Measurements from ENCODE around the gene CCL4. TPM values are rescaled to one million over a fixed set of nuclear protein-coding genes. Genes with fewer than 3 reads are reported as not detected.

The CCL4 gene
- total RNA-seq, 2 donors from 2014 or later, result 5.8 to 16.5 TPM

DNA sequence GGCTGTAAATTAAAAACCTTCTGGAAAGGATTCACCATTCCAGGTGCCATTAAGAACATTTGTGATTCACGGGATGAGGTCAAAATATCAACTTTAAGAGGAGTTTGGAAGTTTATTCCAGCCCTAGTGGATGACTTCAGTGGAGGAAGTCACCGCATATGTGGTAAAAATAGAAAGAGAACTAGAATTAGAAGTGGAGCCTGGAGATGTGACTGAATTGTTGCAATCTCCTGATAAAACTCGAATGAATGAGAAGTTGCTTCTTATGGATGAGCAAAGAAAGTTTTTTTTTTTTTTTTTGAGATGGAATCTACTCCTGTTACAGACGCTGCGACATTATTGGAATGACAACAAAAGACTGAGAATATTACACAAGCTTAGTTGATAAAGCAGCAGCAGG is 26.7 kb downstream of the CCL4 start:
- no peak overlapping the region for H3K27ac ChIP-seq
- DNase-seq (ENCODE audit: low spot score) (no peak), ATAC-seq (ENCODE audit: insufficient number of reproducible peaks, low FRiP score, low read depth) (no peak)
- no peak overlapping the region for H3K4me3 ChIP-seq
- peaks cover 4% of the 10 kb centered on the region for H3K9me3 ChIP-seq
- H3K36me3 ChIP-seq, result no peaks in the 10 kb centered on the region
- H3K27me3 ChIP-seq (replicated peaks; ENCODE audit: insufficient read depth), result no peaks in the 10 kb centered on the region
- TF ChIP-seq, protein P1, sequence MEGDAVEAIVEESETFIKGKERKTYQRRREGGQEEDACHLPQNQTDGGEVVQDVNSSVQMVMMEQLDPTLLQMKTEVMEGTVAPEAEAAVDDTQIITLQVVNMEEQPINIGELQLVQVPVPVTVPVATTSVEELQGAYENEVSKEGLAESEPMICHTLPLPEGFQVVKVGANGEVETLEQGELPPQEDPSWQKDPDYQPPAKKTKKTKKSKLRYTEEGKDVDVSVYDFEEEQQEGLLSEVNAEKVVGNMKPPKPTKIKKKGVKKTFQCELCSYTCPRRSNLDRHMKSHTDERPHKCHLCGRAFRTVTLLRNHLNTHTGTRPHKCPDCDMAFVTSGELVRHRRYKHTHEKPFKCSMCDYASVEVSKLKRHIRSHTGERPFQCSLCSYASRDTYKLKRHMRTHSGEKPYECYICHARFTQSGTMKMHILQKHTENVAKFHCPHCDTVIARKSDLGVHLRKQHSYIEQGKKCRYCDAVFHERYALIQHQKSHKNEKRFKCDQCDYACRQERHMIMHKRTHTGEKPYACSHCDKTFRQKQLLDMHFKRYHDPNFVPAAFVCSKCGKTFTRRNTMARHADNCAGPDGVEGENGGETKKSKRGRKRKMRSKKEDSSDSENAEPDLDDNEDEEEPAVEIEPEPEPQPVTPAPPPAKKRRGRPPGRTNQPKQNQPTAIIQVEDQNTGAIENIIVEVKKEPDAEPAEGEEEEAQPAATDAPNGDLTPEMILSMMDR (IDR thresholded peaks at IDR 0.05), result no peak
- H3K4me1 ChIP-seq (ENCODE audit: control insufficient read depth in 1 of 2, low read depth in 2 of 2), result no peaks in the 10 kb centered on the region

DNA sequence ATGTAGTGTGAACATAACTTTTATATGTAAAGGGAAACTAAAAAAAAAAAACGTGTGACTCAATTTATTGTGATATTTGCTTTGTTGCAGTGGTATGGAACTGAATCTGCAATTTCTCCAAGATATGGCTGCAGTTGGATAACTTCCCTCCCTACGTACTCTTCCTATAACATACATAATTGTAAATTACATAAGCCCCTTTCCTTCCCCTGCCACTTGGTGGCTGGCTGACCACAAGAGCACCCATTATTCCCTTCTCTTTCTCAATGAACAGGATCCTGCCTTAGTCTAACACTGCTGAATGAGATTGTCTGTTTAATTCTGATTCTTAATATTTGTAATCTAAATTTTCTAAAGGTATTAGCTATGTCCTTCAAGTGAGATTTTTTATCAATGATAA is 27.8 kb downstream of the CCL4 start:
- Histone ChIP-seq H3K27me3 (replicated peaks; ENCODE audit: insufficient read depth) (no peaks in the 10 kb centered on the region), H3K4me3 (no peak overlapping the region), H3K36me3 (no peaks in the 10 kb centered on the region), H3K4me1 (ENCODE audit: control insufficient read depth in 1 of 2, low read depth in 2 of 2) (no peaks in the 10 kb centered on the region), H3K9me3 (no peaks in the 10 kb centered on the region), H3K27ac (no peak overlapping the region)
- DNase-seq (ENCODE audit: low spot score) (no peak), ATAC-seq (ENCODE audit: insufficient number of reproducible peaks, low FRiP score, low read depth) (no peak)
- TF ChIP-seq, protein P1 (IDR thresholded peaks at IDR 0.05), result no peak

DNA sequence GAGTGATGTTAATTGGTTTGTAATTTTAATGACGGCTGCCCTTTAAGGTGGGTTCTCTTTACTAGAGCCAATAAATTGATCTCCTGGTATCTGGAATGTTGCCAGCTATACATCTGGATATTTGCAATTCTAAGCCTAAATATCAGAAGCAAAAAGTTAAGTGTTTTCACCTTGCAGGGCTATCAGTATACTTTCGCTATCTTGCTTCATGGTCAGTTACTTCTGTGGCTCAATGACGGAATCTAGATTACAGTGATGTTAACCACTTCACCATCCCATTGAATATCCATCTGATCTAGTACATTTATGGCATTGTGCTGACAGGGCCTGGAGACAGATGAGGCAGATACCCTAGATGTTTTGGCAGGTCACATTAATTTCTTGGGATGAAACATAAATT is 28.3 kb downstream of the CCL4 start:
- DNase-seq (ENCODE audit: low spot score) (no peak), ATAC-seq (ENCODE audit: insufficient number of reproducible peaks, low FRiP score, low read depth) (no peak)
- Histone ChIP-seq H3K9me3 (no peaks in the 10 kb centered on the region), H3K27me3 (replicated peaks; ENCODE audit: insufficient read depth) (no peaks in the 10 kb centered on the region), H3K4me1 (ENCODE audit: control insufficient read depth in 1 of 2, low read depth in 2 of 2) (no peaks in the 10 kb centered on the region), H3K27ac (no peak overlapping the region), H3K4me3 (no peak overlapping the region), H3K36me3 (no peaks in the 10 kb centered on the region)
- TF ChIP-seq, protein P1 (IDR thresholded peaks at IDR 0.05), result no peak

DNA sequence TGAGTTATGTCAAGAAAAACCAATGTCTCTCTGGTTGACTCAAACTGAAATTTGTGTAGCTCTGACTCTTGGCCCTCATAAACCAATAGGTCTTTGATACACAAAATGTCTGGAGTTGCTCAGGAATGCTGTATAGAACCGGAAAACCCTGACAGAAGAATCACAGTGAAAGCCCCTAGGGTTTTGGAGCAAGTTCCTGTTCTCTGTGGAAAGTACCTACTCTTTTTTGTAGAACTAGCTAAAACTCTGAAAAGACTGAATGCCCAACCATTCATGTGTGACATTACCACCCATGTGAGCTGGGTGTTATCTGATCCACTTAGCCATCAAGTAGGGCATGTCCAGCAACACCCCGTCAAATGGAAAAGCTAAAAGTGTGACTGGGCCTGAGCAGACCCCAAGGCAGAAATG is 28.8 kb downstream of the CCL4 start:
- Histone ChIP-seq H3K36me3 (no peaks in the 10 kb centered on the region), H3K27ac (no peak overlapping the region), H3K9me3 (no peaks in the 10 kb centered on the region), H3K27me3 (replicated peaks; ENCODE audit: insufficient read depth) (no peaks in the 10 kb centered on the region), H3K4me1 (ENCODE audit: control insufficient read depth in 1 of 2, low read depth in 2 of 2) (no peaks in the 10 kb centered on the region), H3K4me3 (no peak overlapping the region)
- DNase-seq (ENCODE audit: low spot score) (no peak), ATAC-seq (ENCODE audit: insufficient number of reproducible peaks, low FRiP score, low read depth) (no peak)
- TF ChIP-seq, protein P1 (IDR thresholded peaks at IDR 0.05), result no peak

DNA sequence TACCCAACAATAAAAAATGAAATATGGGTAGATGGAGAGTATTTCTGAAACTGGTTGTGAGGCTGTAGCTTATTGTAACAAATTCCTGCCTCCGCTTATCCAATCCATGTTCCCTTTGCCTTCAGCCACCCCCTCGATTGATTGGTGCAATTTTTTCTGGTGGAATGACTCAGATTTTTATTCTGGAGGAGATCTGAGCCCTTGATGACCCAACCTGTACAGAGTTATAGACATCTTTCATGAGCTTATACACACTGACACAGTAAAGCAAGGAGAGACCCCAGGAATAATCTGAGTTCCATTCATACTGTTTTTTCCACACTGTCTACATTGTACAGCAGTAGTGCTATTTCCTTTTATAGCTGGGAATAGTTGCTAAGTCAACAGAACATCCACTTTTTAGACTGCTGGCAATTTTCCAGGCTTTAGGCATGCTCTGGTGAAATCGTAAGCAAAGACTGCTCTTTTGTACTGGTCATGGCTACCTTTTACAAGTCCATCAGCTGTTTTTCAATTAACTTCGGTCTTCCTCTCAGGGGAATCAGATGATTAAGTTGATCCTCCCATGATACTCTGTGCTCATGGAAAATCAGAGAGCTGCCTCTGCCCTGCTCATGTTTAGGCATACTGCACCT is 30.1 kb downstream of the CCL4 start:
- no peaks in the 10 kb centered on the region for H3K36me3 ChIP-seq
- no peaks in the 10 kb centered on the region for H3K4me1 ChIP-seq (ENCODE audit: control insufficient read depth in 1 of 2, low read depth in 2 of 2)
- H3K4me3 ChIP-seq, result no peak overlapping the region
- ATAC-seq (ENCODE audit: insufficient number of reproducible peaks, low FRiP score, low read depth), result no peak
- no peaks in the 10 kb centered on the region for H3K27me3 ChIP-seq (replicated peaks; ENCODE audit: insufficient read depth)
- no peak overlapping the region for H3K27ac ChIP-seq
- no peak for DNase-seq (ENCODE audit: low spot score)
- no peaks in the 10 kb centered on the region for H3K9me3 ChIP-seq
- TF ChIP-seq, protein P1 (IDR thresholded peaks at IDR 0.05), result no peak
